SH-SY5Y (cell line): ENCODE measurements around the gene ANKMY2.

Experiments used
- GATA2 ChIP-seq: IDR thresholded peaks from 2 replicates; pipeline ENCODE4 v1.6.1; 2011; ENCODE audit warnings: mild to moderate bottlenecking, low read depth, low read length
- GATA3 ChIP-seq: IDR thresholded peaks from 2 replicates; pipeline ENCODE4 v1.6.1; 2011; ENCODE audit warnings: low read depth, mild to moderate bottlenecking, low read length, moderate library complexity

- TF ChIP-seq GATA2 = no peak
- no peak for TF ChIP-seq GATA3
Measured at GRCh38 chr7:16636555-16637101, 8.9 kb downstream of the ANKMY2 start.
